GM21529 (cell line): ENCODE data around the gene NIP7.

Source experiments
- ATAC-seq: cut with Tn5 transposase; IDR thresholded peaks from one replicate; pipeline ENCODE4 v1.9.1; 2021; ENCODE audit not compliant: unreplicated experiment

The NIP7 gene

GRCh38 chr16:69384974-69385373, 45.4 kb downstream of the NIP7 start:
- no peak for ATAC-seq

DNA sequence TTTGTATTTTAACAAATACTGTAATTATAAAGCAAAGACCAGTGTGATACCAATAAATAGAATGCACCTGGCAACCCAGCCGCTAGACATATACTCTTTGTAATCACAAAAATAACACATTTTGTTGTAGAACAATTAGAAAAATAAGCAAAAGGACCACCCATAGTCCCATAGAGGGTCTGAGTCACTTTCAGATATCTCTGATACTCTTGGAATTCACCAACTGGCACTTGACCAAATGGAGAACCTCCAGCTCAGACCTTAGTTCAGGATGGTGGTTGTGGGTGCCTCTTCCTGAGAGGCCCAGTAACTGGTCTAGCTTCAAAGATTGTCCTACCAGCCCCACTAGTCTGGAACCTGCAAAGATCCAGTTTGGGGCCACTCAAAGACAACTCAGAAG, 47.0 kb downstream of the NIP7 start:
- ATAC-seq: no peak
